Bone marrow (tissue), 2 donors: ENCODE measurements around the gene UGT1A10.
"Not testable (repeated sequence)": the region's sequence is repeated elsewhere in the genome, so short reads cannot be mapped to it uniquely, and the experiment has no call there.

Experiments used
- DNase-seq, 2 donors: peaks; one replicate each; lab custom pipeline; 2025; lab: John Stamatoyannopoulos, UW

UGT1A10 gene

DNA sequence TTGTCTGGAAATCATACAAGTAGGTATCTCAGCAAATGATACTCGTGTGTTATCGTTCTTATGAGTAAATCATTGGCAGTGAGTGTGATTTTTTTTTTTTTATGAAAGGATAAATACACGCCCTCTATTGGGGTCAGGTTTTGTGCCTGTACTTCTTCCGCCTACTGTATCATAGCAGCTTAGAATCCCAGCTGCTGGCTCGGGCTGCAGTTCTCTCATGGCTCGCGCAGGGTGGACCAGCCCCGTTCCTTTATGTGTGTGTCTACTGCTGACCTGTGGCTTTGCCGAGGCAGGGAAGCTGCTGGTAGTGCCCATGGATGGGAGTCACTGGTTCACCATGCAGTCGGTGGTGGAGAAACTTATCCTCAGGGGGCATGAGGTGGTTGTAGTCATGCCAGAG is at the start of gene UGT1A10:
Gene UGT1A10, plus strand, starts transcription at position 143 of the 400 bp plus-strand sequence. Its CDS starts 75 bp downstream, at position 218.
- not testable (repeated sequence) for DNase-seq

DNA sequence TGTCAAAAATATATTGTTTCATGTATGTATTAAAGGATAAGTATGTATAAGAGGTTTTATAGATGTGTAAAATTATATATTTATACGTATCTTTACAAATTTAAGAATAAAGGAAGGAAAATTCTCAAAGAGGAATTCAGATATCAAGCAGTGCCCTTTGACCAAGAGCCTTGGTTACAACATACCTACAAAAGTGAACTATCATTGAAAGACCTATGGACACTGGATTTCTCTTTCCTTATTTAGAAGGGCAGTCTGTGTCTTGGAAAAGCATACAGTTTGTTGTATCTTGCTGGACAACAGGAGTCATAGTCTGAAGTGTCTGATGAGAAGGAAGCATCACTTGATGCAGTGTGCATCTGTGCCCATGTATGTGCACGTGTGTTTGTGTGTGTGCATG is 47.8 kb upstream of the UGT1A10 start:
- DNase-seq, result no peak

DNA sequence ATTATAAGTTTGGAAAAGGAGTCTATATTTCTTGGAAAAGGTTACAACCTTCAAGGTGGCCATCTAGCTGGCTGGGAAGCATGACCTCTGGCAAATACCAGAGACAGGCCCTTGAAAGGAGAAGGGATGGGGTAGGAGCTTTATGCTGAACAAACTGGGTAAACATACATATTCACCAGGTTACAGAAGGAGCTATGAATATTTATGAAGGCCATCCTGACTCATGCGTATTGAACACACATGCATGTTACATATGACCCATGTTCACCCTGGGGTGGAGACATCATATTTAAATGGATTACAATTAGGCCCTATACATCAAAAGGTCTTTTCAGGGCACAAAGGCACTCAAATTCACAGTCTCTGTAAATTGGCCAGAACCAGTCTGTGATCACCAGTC is 43.5 kb upstream of the UGT1A10 start:
- DNase-seq, result not testable (repeated sequence)

DNA sequence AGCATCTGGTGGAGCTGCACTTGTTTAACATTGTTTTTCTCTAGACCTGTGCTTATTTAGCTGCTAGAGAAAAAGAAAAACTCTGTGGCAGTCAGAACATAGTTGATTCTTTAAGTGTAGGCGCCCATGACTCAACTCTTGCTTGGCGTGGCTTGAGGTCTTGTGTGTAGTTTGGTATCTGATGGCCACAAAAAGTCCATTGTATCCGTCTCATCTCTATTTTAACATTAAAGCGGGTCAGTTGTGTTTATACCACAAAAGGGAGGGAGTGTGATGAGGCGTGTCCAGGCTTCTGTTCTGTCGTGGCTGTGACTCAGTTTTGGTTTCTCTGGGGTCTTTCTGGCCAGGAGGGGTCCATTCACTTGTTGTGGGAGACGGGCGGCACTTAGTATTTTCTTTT is 43.0 kb upstream of the UGT1A10 start:
- no peak for DNase-seq

DNA sequence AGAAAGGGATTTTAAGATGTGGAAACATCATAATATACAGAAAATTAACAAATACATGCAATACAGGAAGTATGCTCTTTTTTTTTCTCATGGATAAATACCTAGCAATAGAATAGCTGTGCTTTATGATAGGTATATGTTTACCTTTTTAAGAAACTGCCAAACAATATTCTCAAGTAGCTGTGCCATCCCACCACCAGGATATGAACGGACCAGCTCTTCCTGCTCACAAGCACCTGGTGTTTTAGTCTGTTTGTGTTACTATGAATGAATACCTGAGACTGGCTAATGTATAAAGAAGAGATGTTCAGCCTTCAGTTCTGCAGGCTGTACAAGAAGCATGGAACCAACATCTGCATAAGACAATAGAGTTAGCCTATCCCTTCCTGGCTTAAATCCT is 38.7 kb upstream of the UGT1A10 start:
- no peak for DNase-seq

DNA sequence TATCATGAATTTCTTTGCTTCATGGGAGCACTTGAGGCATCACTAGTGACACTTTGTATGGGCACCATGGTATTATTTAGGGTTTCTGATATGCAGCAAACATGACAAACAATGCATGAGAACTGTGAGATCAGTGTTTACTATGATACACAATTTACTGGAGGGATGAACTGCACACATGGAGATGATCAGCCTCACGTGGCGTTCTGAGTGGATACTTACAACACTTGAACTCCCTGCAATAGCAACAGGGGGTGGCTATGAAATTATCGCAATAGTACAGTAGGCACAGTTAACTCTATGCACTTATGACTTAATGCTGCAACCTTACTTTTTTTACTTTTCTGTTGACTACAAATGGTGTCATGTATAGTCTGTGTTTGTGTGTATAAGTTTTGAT is 37.3 kb upstream of the UGT1A10 start:
- no peak for DNase-seq

DNA sequence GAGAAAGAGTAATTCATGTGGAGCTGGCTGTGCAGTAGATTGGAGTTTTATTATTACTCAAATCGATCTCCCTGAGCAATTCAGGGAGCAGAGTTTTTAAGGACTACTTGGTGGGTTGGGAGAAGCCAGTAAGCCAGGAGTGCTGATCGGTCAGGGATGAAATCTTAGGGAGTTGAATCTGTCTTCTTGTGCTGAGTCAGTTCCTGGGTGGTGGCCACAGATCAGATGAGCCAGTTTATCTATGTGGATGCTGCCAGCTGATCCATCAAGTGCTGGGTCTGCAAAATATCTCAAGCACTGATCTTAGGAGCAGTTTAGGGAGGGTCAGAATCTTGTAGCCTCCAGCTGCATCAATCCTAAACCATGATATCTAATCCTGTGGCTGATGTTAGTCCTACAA is 35.9 kb upstream of the UGT1A10 start:
- DNase-seq, result no peak

DNA sequence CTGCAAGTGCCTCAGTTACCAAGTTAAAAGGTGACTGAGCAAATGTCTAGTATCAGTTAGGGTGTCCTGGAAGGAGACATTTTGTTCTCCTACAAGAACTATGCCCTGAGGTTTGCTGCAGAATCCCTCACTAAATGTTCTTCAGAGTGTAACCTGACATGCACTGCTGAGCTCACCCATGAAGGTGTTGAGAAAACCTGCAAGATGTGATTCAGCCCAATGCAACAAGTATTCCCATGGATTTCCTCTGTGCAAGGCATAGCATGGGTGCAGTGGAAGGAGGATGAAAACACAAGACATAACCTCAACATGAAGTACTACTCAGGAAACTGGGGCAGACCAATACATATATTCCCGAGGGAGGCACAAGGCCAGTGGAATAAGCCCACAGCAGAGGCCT is 34.2 kb upstream of the UGT1A10 start:
- no peak for DNase-seq

DNA sequence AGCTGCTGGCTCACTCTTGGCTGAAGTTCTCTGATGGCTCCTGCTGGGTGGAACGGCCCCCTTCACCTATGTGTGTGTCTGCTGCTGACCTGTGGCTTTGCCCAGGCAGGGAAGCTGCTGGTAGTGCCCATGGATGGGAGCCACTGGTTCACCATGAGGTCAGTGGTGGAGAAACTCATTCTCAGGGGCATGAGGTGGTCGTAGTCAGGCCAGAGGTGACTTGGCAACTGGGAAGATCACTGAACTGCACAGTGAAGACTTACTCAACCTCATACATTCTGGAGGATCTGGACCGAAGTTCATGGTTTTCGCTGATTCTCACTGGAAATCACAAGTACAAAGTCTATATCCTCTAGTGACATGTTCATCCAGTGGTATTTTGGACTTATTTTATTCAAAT is 32.7 kb upstream of the UGT1A10 start:
- no peak for DNase-seq

DNA sequence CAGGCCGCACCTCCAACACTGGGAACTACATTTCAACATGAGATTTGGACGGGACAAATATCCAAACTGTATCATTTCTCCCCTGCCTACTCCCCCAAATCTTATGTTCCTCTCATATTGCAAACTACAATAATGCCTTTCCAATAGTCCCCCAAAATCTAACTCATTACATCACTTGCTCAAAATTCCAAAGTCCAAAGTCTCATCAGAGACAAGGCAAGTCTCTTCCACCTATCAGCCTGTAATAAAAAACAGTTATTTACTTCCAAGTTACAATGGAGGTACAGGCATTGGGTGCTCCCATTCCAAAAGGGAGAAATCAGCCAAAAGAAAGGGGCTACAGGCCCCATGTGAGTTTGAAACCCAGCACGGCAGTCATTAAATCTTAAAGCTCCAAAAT is 31.4 kb upstream of the UGT1A10 start:
- DNase-seq, result no peak

DNA sequence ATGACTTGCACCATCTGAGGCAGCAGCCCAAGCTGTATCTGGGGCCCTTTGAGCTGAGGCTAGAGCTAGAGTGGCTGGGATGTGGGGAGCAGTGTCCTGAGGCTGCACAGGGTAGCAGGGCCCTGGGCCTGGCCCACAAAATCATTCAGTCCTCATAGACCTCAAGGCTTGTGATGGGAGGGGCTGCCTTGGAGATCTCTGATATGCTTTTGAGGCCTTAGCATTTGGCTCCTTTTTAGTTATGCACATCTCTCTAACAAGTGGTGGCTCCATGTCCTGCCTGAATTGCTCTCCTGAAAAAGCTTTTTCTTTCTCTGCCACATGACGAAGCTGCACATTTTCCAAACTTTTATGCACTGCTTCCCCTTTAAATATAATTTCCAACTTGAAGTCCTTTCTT is 30.6 kb upstream of the UGT1A10 start:
- DNase-seq, result no peak

DNA sequence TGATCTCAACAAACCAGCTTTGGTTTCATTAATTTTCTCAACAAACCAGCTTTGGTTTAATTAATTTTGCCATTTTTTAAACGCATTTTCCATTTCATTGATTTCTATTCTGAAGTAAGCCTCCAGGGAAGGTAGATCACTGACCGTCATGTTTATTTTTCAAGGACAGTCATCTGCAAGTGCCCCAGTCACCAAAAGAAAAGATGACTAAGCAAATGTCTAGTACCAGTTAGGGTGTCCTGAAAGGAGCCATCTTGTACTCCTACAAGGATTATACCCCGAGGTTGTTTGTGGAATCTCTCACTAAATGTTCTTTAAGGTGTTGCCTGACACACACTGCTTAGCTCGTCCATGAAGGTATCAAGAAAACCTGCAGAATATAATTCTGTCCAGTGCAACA is 25.0 kb upstream of the UGT1A10 start:
- DNase-seq, result no peak

DNA sequence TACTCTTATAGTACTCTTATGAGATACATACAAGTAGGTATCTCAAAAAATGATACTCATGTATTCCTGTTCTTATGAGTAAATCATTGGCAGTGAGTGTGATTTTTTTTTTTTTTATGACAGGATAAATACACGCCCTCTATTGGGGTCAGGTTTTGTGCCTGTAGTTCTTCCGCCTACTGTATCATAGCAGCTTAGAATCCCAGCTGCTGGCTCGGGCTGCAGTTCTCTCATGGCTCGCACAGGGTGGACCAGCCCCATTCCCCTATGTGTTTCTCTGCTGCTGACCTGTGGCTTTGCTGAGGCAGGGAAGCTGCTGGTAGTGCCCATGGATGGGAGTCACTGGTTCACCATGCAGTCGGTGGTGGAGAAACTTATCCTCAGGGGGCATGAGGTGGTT is 18.8 kb upstream of the UGT1A10 start, which contains the start of gene UGT1A8:
Gene UGT1A8, plus strand, starts transcription at position 158 of the 400 bp plus-strand sequence. Its CDS starts 75 bp downstream, at position 233.
- DNase-seq, result not testable (repeated sequence)

DNA sequence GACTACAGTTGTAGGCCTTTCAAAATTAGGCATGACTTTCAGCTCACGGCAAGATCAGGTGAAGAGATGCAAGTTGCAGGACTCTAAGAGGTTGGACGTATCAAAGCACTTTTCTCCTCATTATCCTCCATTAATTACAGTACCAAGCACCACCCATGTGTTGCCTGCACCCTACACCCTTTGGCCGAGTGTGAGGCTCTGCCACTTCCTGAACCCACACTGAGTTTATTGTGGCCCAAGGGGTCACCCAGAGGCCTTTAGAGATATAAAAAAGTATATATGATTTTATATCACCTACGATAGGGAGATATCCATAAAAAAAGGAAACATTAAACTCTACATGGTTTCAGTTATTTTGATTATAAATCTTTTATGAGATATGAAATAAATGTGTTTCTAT is 16.0 kb upstream of the UGT1A10 start:
- no peak for DNase-seq

DNA sequence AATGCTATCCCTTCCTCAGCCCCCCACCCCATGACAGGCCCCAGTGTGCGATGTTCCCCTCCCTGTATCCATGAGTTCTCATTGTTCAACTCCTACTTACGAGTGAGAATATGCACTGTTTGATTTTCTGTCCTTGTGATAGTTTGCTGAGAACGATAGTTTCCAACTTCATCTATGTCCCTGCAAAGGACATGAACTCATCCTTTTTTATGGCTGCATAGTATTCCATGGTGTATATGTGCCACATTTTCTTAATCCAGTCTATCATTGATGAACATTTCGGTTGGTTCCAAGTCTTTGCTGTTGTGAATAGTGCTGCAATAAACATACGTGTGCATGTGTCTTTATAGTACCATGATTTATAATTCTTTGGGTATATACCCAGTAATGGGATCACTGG is 14.4 kb upstream of the UGT1A10 start:
- not testable (repeated sequence) for DNase-seq

DNA sequence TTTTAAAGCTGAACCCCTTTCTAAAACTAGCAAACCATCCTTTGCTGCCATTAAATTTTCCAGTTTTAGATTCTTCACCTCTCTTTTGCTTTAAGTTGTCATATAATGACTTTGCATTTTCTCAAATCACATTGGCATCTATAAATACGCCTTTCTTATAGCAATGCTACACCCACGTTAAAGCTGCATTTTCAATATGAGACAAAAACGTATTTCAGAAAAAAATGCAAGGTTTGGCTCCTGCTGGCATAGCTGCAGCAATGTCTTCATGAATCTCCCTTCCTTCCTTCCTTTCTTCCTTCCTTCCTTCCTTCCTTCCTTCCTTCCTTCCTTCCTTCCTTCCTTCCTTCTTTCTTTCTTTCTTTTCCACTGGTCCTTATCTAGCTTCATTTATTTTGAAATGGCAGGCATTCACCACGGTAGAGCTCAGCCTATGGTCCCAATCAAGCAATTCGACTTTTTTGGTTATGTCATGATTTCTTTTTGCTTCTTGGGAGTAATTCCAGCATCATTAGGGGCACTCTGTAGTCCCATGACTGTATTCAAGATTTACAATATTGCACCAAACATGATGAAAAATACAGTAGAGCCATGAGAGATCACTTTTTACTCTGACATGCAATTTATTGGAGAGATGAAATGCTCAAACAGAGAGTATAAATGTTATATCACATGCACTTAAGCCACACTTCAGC is 8.8 kb upstream of the UGT1A10 start:
- no peak for DNase-seq

DNA sequence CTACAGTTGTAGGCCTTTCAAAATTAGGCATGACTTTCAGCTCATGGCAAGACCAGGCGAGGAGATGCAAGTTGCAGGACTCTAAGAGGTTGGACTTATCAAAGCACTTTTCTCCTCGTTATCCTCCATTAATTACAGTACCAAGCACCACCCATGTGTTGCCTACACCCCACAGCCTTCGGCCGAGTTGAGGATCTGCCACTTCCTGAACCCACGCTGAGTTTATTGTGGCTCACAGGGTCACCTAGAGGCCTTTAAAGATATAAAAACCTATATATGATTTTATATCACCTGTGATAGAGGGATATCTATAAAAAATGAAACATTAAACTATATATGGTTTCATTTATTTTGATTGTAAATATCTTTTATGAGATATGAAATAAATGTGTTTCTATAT is 2.6 kb downstream of the UGT1A10 start:
- no peak for DNase-seq

DNA sequence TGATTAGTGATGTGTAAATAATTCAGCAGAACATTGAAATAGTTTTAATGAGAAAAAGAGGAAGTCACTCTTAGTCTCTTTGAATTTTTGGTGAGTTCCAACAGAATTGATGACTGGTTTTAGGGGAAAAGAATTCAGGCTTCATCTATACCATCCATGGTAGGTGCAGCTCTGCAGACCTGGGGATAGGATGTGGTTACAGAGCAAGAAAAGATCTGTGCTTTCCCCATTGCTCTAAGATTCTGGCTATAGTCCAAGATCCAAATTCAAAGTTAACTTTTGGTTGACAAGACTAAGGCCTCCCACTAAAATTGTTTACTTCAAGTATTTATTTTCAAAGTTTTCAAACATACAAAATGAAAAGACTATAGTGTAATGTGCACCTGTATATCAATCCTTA is 3.6 kb downstream of the UGT1A10 start:
- DNase-seq, result no peak

DNA sequence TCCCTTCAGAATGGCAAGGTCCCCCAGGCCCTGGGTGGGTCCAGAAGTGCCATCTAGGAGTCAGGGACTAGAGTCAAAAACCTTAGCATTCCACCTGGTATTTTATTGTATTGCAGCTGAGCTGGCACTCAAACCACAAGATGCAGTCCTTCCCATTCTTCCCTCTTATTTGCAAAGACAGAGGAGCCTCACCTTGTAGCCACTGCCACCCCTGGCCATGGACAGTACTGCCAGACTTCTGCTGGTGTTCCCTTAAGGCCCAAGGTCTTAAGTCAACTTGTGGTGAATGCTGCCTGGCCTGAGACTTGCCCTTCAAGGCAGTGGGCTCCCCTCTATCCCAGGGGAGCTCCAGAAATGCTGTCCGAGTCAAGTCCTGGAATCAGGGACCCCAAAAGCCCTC is 6.9 kb downstream of the UGT1A10 start:
- no peak for DNase-seq

DNA sequence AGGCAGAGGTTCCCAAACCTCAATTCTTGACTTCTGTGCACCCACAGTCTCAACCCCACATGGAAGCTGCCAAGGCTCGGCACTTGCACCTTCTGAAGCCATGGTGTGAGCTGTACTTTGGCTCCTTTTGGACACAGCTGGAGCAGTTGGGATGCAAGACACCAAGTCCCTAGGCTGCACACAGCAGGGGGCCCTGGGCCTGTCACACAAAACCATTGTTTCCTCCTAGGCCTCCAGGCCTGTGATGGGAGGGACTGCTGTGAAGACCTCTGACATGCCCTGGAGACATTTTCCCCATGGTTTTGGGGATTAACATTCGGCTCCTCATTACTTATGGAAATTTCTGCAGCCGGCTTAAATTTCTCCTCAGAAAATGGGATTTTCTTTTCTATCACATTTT is 9.8 kb downstream of the UGT1A10 start:
- not testable (repeated sequence) for DNase-seq

DNA sequence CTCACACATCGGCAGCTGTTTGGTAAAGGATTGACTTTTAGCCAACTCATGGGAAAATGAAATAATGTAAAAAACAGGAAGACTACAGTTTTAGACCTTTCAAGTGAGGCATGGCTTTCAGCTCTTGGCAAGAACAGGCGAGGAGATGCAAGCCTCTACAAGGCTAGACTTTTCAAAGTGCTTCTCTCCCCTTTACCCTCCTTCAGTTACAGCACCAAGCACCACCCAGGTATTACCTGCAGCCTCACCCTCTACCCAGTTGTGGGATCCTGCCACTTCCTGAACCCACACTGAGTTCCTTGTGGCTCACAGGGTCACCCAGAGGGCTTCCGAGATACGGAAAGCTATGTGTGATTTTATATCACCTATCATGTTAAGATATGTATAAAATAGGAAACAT is 14.7 kb downstream of the UGT1A10 start:
- no peak for DNase-seq

DNA sequence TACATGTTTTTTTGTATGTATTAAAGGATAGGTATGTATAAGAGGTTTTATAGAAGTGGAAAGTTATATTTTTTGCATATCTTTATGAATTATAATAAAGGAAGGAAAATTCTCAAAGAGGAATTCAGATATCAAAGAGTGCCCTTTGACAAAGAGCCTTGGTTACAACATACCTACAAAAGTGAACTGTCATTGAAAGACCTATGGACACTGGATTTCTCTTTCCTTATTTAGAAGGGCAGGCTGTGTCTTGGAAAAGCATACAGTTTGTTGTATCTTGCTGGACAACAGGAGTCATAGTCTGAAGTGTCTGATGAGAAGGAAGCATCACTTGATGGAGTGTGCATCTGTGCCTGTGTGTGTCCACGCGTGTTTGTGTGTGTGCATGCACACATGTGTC is 15.2 kb downstream of the UGT1A10 start:
- DNase-seq, result no peak

DNA sequence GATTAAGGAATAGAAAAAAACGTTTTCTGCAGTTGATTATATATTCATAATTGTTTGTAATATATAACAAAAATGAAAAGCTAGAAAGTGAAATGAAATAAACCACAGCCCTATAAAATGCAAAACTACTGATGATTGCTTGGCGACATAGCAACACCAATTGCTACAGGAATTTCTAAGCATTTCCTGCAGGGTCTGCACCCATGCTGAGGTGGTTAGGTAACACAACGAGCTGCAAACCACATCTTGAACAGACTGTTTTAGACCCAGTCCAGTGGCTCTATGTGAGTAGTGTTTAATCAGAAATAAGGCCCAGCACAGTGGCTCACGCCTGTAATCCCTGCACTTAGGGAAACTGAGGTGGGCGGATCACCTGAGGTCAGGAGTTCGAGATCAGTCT is 18.3 kb downstream of the UGT1A10 start:
- DNase-seq, result no peak

DNA sequence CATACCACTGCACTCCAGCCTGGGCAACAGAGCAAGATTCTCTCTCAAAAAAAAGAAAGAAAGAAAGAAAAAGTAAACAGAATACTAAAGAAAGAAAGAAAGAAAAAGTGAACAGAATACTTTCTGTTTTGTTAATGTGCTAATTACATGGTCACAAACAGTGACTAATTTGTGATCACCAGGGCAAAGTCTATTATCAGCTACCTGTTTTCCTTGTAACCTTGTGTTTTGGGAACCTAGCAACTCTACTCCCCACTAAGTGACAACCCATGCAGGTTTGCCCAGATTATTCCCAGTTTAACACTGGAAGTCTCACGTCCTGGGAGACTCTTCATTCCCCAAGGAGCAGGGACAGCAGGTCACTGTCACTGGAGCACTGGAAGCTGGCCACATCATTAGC is 18.8 kb downstream of the UGT1A10 start:
- DNase-seq, result no peak
